GM12874 (cell line): Measurements from ENCODE around the gene NRIP1.

ENCODE experiments used
- CTCF ChIP-seq: IDR thresholded peaks from 2 replicates; pipeline ENCODE4 v1.5.1; 2011; ENCODE audit warnings: low read depth, mild to moderate bottlenecking, control low read depth, low read length, moderate library complexity; ENCODE audit not compliant: insufficient read depth

The NRIP1 gene

DNA sequence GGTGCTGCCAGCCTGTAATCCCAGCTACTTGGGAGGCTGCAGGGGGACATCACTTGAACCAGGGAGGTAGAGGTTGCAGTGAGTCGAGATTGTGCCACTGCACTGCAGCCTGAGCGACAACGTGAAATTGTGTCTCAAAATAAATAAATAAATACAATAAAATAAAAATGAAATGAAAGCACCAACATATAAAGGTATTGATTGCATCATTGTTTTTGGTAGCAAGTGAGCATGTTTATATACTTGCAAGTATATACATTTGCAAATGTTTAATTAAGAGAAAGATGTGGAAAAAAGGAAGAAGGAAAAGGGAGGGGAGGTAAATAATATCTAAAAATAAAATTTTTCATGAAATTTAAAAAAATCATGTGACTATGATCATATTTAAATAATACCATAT is 32.8 kb upstream of the NRIP1 start:
- TF ChIP-seq CTCF: no peak

DNA sequence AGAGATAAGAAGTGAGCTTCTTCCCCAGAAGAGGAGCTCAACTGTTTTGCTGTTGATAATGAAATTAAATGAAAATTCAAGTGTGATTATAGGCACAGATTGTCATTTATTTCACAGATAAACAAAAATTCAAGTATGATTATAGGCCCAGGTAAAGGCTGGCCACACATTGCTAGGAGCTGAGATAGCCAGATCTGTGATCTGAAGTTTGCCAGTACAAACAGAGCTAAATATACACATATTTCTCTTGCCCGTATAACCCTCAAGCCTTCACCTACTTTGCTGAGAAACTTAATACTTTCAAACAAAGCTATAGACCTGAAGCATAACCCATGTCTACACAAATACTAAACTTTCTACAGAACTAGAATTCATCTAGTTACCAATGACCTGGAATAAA is 31.3 kb upstream of the NRIP1 start:
- TF ChIP-seq CTCF: no peak

DNA sequence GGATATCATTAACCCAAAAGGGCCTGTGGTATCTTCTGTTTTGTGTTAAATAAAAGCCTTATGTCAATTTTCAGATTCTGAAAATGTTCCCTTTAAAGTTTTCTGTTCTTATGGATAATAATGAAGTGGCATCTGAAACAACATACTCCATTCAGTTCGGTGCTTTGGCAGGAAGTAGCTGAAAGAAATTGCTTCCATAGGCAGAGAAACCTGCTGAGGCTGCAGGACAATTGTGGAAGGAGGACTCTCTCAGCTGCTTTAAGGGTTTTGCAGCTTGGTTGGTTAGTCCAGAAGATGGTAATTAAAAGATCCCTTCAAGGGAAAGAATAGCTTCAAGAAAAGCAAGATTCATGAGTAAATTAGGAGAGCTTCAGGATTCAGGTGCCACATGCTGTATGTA is 30.5 kb upstream of the NRIP1 start:
- no peak for TF ChIP-seq CTCF

- no peak for TF ChIP-seq CTCF
These were observed 29.9 kb upstream of the NRIP1 start for GRCh38 chr21:15094706-15095105.

- TF ChIP-seq CTCF: no peak
These were observed 28.4 kb upstream of the NRIP1 start for GRCh38 chr21:15093216-15093615.

GRCh38 chr21:15092745-15093144 is 27.9 kb upstream of the NRIP1 start:
- no peak for TF ChIP-seq CTCF

DNA sequence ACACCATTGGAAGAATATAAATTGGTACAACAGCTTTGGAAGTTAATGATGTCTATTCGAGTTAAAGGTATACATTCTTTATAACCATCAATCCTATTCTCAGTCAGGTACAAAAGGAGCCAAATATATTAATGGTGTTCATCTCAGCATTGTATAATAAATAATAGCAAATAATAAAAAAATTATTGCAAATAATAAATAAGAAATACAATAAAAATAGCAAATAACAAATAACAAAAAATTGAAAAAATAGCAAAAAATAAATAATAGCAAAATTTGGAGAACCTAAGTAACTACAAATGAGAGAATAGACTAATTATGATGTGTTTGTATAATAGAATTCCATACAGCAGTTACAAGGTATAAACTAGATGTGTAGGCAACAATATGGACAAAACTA is 25.6 kb upstream of the NRIP1 start:
- TF ChIP-seq CTCF: no peak

DNA sequence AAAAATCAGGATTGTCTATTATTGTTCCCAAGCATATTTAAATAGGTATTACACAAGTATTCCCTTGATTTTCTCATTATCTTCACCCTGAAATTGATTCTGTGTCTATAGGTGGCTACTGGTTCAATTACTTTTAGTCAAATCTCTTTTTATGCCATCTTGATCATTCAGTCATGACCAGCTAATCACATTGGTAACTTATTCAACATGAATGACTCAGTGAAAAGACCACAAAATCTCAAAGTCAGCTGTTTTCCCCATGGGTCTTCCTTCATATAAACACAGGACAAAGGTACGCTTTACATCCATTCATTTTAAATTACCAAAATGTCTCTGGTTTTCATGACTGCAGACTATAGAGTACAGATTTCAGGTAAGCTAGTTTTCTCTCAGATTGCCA is 23.7 kb upstream of the NRIP1 start:
- no peak for TF ChIP-seq CTCF
